Brain pericyte (primary cell): ENCODE measurements around the gene CFAP77.
"Not testable (repeated sequence)": the region's sequence is repeated elsewhere in the genome, so short reads cannot be mapped to it uniquely, and the experiment has no call there.

Experiments used
- DNase-seq: peaks from one replicate; pipeline ENCODE4 v3.0.0-alpha.2; 2012; ENCODE audit warnings: low read depth, low spot score

Gene CFAP77

GRCh38 chr9:132409828-132410528 is at the start of gene CFAP77:
CFAP77 (plus strand) TSS chr9:132410211; CDS start chr9:132410272, 61 bp downstream.
- peak; percentile 29 for DNase-seq

- no peak for DNase-seq
These were observed 45.9 kb upstream of the CFAP77 start for GRCh38 chr9:132364068-132364467.

- DNase-seq = no peak
These were observed 44.0 kb upstream of the CFAP77 start for GRCh38 chr9:132365986-132366385.

GRCh38 chr9:132366481-132366880 is 43.5 kb upstream of the CFAP77 start:
- DNase-seq = no peak

GRCh38 chr9:132367613-132368313 is 42.2 kb upstream of the CFAP77 start:
- no peak for DNase-seq

- DNase-seq = no peak
These were observed 40.6 kb upstream of the CFAP77 start for GRCh38 chr9:132369421-132369820.

- DNase-seq = no peak
These were observed 39.4 kb upstream of the CFAP77 start for GRCh38 chr9:132370592-132370991.

GRCh38 chr9:132372177-132373095 is 37.6 kb upstream of the CFAP77 start:
- no peak for DNase-seq

- not testable (repeated sequence) for DNase-seq
These were observed 32.2 kb upstream of the CFAP77 start for GRCh38 chr9:132377769-132378168.

- not testable (repeated sequence) for DNase-seq
These were observed 31.6 kb upstream of the CFAP77 start for GRCh38 chr9:132378416-132378815.

GRCh38 chr9:132381966-132382541 is 28.0 kb upstream of the CFAP77 start:
- no peak for DNase-seq

- DNase-seq = no peak
These were observed 26.5 kb upstream of the CFAP77 start for GRCh38 chr9:132383462-132383883.

GRCh38 chr9:132384376-132384775 is 25.6 kb upstream of the CFAP77 start:
- no peak for DNase-seq

GRCh38 chr9:132387133-132387532 is 22.9 kb upstream of the CFAP77 start:
- no peak for DNase-seq

- no peak for DNase-seq
These were observed 19.0 kb upstream of the CFAP77 start for GRCh38 chr9:132390966-132391365.

GRCh38 chr9:132391449-132391848 is 18.6 kb upstream of the CFAP77 start:
- DNase-seq = no peak

- no peak for DNase-seq
These were observed 14.5 kb upstream of the CFAP77 start for GRCh38 chr9:132395560-132395959.

- DNase-seq = no peak
These were observed 8.2 kb upstream of the CFAP77 start for GRCh38 chr9:132401824-132402223.

- no peak for DNase-seq
These were observed 5.7 kb upstream of the CFAP77 start for GRCh38 chr9:132404228-132404881.

GRCh38 chr9:132406554-132407122 is 3.4 kb upstream of the CFAP77 start, which contains the start of gene TTF1:
TTF1 (minus strand) TSS chr9:132406840; CDS start chr9:132402821, 4,019 bp downstream.
- DNase-seq = peak; percentile 58

GRCh38 chr9:132407196-132407595 is 2.8 kb upstream of the CFAP77 start:
- DNase-seq = no peak
